Measurements from ENCODE around the gene CETP. TPM values are rescaled to one million over a fixed set of nuclear protein-coding genes. Genes with fewer than 3 reads are reported as not detected.
"Not testable (repeated sequence)": the region's sequence is repeated elsewhere in the genome, so short reads cannot be mapped to it uniquely, and the experiment has no call there.

Gene CETP
- total RNA-seq, 1 donor from 2014 or later, result not detected

- intact Hi-C loops (cut with micrococcal nuclease), result no loop called here
- H3K4me1 Mint-ChIP-seq, result peaks cover 74% of the 10 kb centered on the region
- no peaks in the 10 kb centered on the region for H3K27me3 Mint-ChIP-seq
- DNase-seq, result no peak
- H3K27ac Mint-ChIP-seq, result peak overlapping the region; percentile 80
- no peaks in the 10 kb centered on the region for H3K9me3 Mint-ChIP-seq
- H3K36me3 Mint-ChIP-seq (ENCODE audit: low read depth), result peaks cover 72% of the 10 kb centered on the region
- H3K4me3 Mint-ChIP-seq, result peak overlapping the region; percentile 97
These were observed 24.2 kb downstream of the CETP start for GRCh38 chr16:56985962-56986360.

- H3K4me1 Mint-ChIP-seq, result peaks cover 71% of the 10 kb centered on the region
- H3K9me3 Mint-ChIP-seq, result no peaks in the 10 kb centered on the region
- H3K4me3 Mint-ChIP-seq, result peak overlapping the region; percentile 97
- H3K27ac Mint-ChIP-seq, result peak overlapping the region; percentile 80
- H3K36me3 Mint-ChIP-seq (ENCODE audit: low read depth), result peaks cover 69% of the 10 kb centered on the region
- no peaks in the 10 kb centered on the region for H3K27me3 Mint-ChIP-seq
- no peak for DNase-seq
- intact Hi-C loops (cut with micrococcal nuclease), result no loop called here
These were observed 24.6 kb downstream of the CETP start for GRCh38 chr16:56986361-56986760.

DNA sequence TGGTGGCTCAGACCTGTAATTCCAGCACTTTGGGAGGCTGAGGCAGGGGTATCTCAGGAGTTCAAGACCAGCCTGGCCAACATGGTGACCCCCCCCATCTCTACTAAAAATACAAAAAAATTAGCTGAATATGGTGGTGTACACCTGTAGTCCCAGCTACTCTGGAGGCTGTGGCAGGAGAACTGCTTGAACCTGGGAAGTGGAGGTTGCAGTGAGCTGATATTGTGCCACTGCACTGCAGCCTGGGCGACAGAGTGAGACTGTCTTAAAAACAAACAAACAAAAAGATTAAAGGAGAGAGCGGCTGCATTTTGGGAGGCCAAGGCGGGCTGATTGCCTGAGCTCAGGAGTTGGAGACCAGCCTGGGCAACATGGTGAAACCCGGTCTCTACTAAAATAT lies 25.2 kb downstream of the CETP start:
- intact Hi-C loops (cut with micrococcal nuclease), result not testable (repeated sequence)

DNA sequence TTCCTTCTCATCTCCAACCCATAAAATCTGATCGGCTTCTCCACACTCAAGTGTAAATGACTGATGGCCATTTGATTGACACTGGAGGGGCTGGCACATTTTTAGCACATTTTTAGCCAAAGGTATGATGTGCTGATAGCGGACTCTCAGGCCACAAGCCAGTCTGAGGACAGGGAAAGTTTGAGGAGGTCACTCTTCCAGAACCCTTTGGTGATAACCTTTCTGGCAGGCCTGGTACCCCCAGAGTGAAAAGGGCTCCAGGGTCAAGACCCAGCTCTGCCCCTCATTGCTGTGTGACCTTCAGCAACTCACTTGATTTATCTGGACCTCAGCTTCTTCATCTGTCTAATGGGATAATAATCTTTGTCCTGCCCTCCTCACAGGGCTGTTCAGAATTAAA lies 25.9 kb downstream of the CETP start:
- Mint-ChIP-seq H3K27ac (peak overlapping the region; percentile 99), H3K27me3 (no peaks in the 10 kb centered on the region), H3K36me3 (ENCODE audit: low read depth) (peaks cover 64% of the 10 kb centered on the region), H3K9me3 (no peaks in the 10 kb centered on the region), H3K4me1 (peaks cover 68% of the 10 kb centered on the region), H3K4me3 (peak overlapping the region; percentile 97)
- intact Hi-C loops (cut with micrococcal nuclease), result no loop called here
- DNase-seq, result no peak

More for the DNA sequence above, 25.2 kb downstream of the CETP start:
- H3K9me3 Mint-ChIP-seq, DNase-seq, H3K27me3 Mint-ChIP-seq: not testable (repeated sequence)
- H3K36me3 Mint-ChIP-seq (ENCODE audit: low read depth), result peaks cover 68% of the 10 kb centered on the region
- peak overlapping the region; percentile 97 for H3K4me3 Mint-ChIP-seq
- peaks cover 70% of the 10 kb centered on the region for H3K4me1 Mint-ChIP-seq
- peak overlapping the region; percentile 80 for H3K27ac Mint-ChIP-seq

GRCh38 chr16:56988161-56988947 lies 26.6 kb downstream of the CETP start:
- H3K27ac Mint-ChIP-seq, result peak overlapping the region; percentile 99
- intact Hi-C loops (cut with micrococcal nuclease), result no loop called here
- H3K36me3 Mint-ChIP-seq (ENCODE audit: low read depth), result peaks cover 65% of the 10 kb centered on the region
- peaks cover 69% of the 10 kb centered on the region for H3K4me1 Mint-ChIP-seq
- peak overlapping the region; percentile 97 for H3K4me3 Mint-ChIP-seq
- no peaks in the 10 kb centered on the region for H3K9me3 Mint-ChIP-seq
- DNase-seq, result peak; percentile 68
- no peaks in the 10 kb centered on the region for H3K27me3 Mint-ChIP-seq

- peaks cover 74% of the 10 kb centered on the region for H3K4me1 Mint-ChIP-seq
- H3K27ac Mint-ChIP-seq, result peak within 1 kb of the TSS; percentile 99
- H3K9me3 Mint-ChIP-seq, result no peaks in the 10 kb centered on the region
- peaks cover 71% of the 10 kb centered on the region for H3K36me3 Mint-ChIP-seq (ENCODE audit: low read depth)
- intact Hi-C loops (cut with micrococcal nuclease), result loop anchor here (1.0 kb wide), 3 partner anchors 25 to 53 kb away; no protein-coding TSS in a partner anchor
- peak within 1 kb of the TSS; percentile 97 for H3K4me3 Mint-ChIP-seq
- H3K27me3 Mint-ChIP-seq, result no peaks in the 10 kb centered on the region
- DNase-seq, result peak; percentile 98
These were observed 27.5 kb downstream of the CETP start, which contains the start of gene NLRC5 for GRCh38 chr16:56988948-56989945. TSS of gene NLRC5 (plus strand) at chr16:56989557. CDS start at chr16:57020713, 31,156 bp downstream.

- H3K9me3 Mint-ChIP-seq, result no peaks in the 10 kb centered on the region
- intact Hi-C loops (cut with micrococcal nuclease), result loop anchor here (1.0 to 5.0 kb wide), 5 partner anchors 24 to 378 kb away; no protein-coding TSS in a partner anchor
- peak overlapping the region; percentile 97 for H3K4me3 Mint-ChIP-seq
- peaks cover 71% of the 10 kb centered on the region for H3K36me3 Mint-ChIP-seq (ENCODE audit: low read depth)
- DNase-seq, result peak; percentile 70
- H3K27me3 Mint-ChIP-seq, result no peaks in the 10 kb centered on the region
- H3K27ac Mint-ChIP-seq, result peak overlapping the region; percentile 99
- H3K4me1 Mint-ChIP-seq, result peaks cover 71% of the 10 kb centered on the region
These were observed 28.2 kb downstream of the CETP start for GRCh38 chr16:56989988-56990387.

- intact Hi-C loops (cut with micrococcal nuclease), result loop anchor here (1.0 to 5.0 kb wide), 3 partner anchors 10 to 378 kb away; no protein-coding TSS in a partner anchor
- Mint-ChIP-seq H3K36me3 (ENCODE audit: low read depth) (peaks cover 67% of the 10 kb centered on the region), H3K27ac (peak overlapping the region; percentile 99), H3K9me3 (no peaks in the 10 kb centered on the region), H3K4me1 (peaks cover 71% of the 10 kb centered on the region), H3K27me3 (no peaks in the 10 kb centered on the region), H3K4me3 (peak overlapping the region; percentile 97)
- peak; percentile 76 for DNase-seq
These were observed 28.9 kb downstream of the CETP start for GRCh38 chr16:56990407-56991286.

DNA sequence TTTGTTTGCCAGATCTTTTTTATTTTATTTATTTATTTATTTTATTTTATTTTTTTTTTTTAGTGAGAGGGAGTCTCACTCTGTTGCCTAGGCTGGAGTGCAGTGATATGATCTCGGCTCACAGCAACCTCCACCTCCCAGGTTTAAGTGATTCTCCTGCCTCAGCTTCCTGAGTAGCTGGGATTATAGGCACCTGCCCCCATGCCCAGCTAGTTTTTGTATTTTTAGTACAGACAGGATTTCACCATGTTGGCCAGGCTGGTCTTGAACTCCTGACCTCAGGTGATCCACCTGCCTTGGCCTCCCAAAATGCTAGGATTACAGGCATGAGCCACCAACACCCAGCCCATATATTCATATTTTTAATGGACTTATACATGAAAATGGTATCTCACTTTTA lies 30.7 kb downstream of the CETP start:
- peak overlapping the region; percentile 25 for H3K27ac Mint-ChIP-seq
- DNase-seq, H3K9me3 Mint-ChIP-seq, H3K27me3 Mint-ChIP-seq: not testable (repeated sequence)
- peaks cover 70% of the 10 kb centered on the region for H3K36me3 Mint-ChIP-seq (ENCODE audit: low read depth)
- peaks cover 69% of the 10 kb centered on the region for H3K4me1 Mint-ChIP-seq
- H3K4me3 Mint-ChIP-seq, result peak overlapping the region; percentile 97
- intact Hi-C loops (cut with micrococcal nuclease), result loop anchor here (5.0 kb wide), 1 partner anchor 380 kb away; no protein-coding TSS in a partner anchor

DNA sequence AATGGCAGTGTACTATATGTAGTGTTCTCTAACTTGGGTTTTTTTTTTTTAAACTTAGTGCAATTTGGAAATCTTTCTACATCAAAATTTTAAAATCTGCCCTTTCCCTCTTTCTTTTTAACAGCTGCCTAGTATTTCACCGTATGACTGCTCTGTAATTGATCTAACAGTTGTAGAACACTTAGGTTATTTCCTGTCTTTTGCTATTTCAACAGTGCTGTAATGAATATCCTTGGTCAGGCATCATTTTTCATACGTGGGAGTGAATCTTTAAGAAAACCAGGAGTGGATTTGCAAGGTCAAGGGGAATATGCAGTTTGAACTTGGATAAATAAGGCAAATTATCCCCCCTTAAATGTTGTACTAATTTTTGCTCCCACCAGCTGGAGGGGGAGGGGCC lies 31.5 kb downstream of the CETP start:
- Mint-ChIP-seq H3K27me3 (no peaks in the 10 kb centered on the region), H3K9me3 (no peaks in the 10 kb centered on the region), H3K27ac (peak overlapping the region; percentile 55), H3K36me3 (ENCODE audit: low read depth) (peaks cover 65% of the 10 kb centered on the region), H3K4me3 (peak overlapping the region; percentile 69), H3K4me1 (peaks cover 67% of the 10 kb centered on the region)
- intact Hi-C loops (cut with micrococcal nuclease), result loop anchor here (5.0 kb wide), 1 partner anchor 381 kb away; no protein-coding TSS in a partner anchor
- DNase-seq, result no peak

- no peaks in the 10 kb centered on the region for H3K9me3 Mint-ChIP-seq
- peak overlapping the region; percentile 81 for H3K27ac Mint-ChIP-seq
- no peaks in the 10 kb centered on the region for H3K27me3 Mint-ChIP-seq
- peaks cover 64% of the 10 kb centered on the region for H3K36me3 Mint-ChIP-seq (ENCODE audit: low read depth)
- peaks cover 72% of the 10 kb centered on the region for H3K4me1 Mint-ChIP-seq
- peak overlapping the region; percentile 69 for H3K4me3 Mint-ChIP-seq
- intact Hi-C loops (cut with micrococcal nuclease), result loop anchor here (5.0 kb wide), 1 partner anchor 382 kb away; no protein-coding TSS in a partner anchor
- DNase-seq, result no peak
These were observed 32.6 kb downstream of the CETP start for GRCh38 chr16:56994311-56994710.

- Mint-ChIP-seq H3K27ac (peak overlapping the region; percentile 67), H3K4me3 (peak overlapping the region; percentile 69), H3K27me3 (no peaks in the 10 kb centered on the region), H3K9me3 (no peaks in the 10 kb centered on the region), H3K4me1 (peaks cover 78% of the 10 kb centered on the region), H3K36me3 (ENCODE audit: low read depth) (peaks cover 60% of the 10 kb centered on the region)
- DNase-seq, result no peak
- intact Hi-C loops (cut with micrococcal nuclease), result no loop called here
These were observed 33.5 kb downstream of the CETP start for GRCh38 chr16:56995136-56995805.

Measured in activated CD4-positive, alpha-beta T cell treated with anti-CD3 and anti-CD28 coated beads, Interleukin-2, amount 10 ng/mL, durations not matched to agents 24 days and 14 days (primary cell).